Suprapubic skin (tissue), 4 donors: ENCODE measurements around the gene CRACDL. TPM values are rescaled to one million over a fixed set of nuclear protein-coding genes. Genes with fewer than 3 reads are reported as not detected.

ENCODE experiments used
- DNase-seq, 2 donors: peaks; one replicate each; pipeline ENCODE4 v3.0.0-alpha.2; 2019; ENCODE audit warnings: low spot score in 2 of 2
- H3K27ac ChIP-seq: fragments of 200-600 bp; sonication (generic); one replicate; pipeline ENCODE4 v1.5.1; 2019
- H3K27me3 ChIP-seq: fragments of 200-600 bp; sonication (generic); one replicate; pipeline ENCODE4 v1.5.1; 2019
- H3K36me3 ChIP-seq: fragments of 200-600 bp; sonication (generic); one replicate; pipeline ENCODE4 v1.5.1; 2019
- H3K4me1 ChIP-seq: fragments of 200-600 bp; sonication (generic); one replicate; pipeline ENCODE4 v1.5.1; 2019
- H3K4me3 ChIP-seq: fragments of 200-600 bp; sonication (generic); one replicate; pipeline ENCODE4 v1.5.1; 2019; ENCODE audit warnings: mild to moderate bottlenecking
- H3K9me3 ChIP-seq: fragments of 200-600 bp; sonication (generic); one replicate; pipeline ENCODE4 v1.5.1; 2019
- CTCF ChIP-seq, 2 donors: fragments of 200-600 bp in 1 of 2; fragments of 450-650 bp in 1 of 2; sonication (generic) in 1 of 2; IDR thresholded peaks; one replicate each; pipeline ENCODE4 v1.5.1; 2016 to 2019; ENCODE audit warnings: antibody characterized with exemption in 2 of 2, mild to moderate bottlenecking in 1 of 2, moderate library complexity in 1 of 2
- EP300 ChIP-seq: sonication (generic); formaldehyde crosslinking; IDR thresholded peaks from one replicate; pipeline ENCODE4 v1.6.1; 2017; ENCODE audit warnings: antibody characterized with exemption
- POLR2A ChIP-seq, 2 donors: fragments of 450-650 bp; IDR thresholded peaks; one replicate each; pipeline ENCODE4 v1.6.1; 2017; ENCODE audit warnings: antibody characterized with exemption in 2 of 2, mild to moderate bottlenecking in 2 of 2, moderate library complexity in 2 of 2
- POLR2AphosphoS5 ChIP-seq, 3 donors: sonication (generic); formaldehyde crosslinking; IDR thresholded peaks; one replicate each; pipeline ENCODE4 v1.6.1; 2017; ENCODE audit warnings: antibody characterized with exemption in 3 of 3
- whole genome bisulfite sequencing: methylation state at CpG from one replicate; pipeline ENCODE4 v1.1.5; 2018; 5-methylcytosine and 5-hydroxymethylcytosine counted together
- total RNA-seq, 4 donors: library from RNA; depleted of rRNA; stranded (reverse); fragments of >200 nt; gene quantifications; one replicate each; pipeline ENCODE4 v1.1.0, GENCODE V29; 2016

Gene CRACDL
- total RNA-seq, 4 donors from 2014 or later: 5.2 to 13.0 (median 11.3) TPM

GRCh38 chr2:98748292-98749065 lies 187.5 kb downstream of the CRACDL start:
- WGBS: 72% methylated on average over 13 of the region's 13 CpGs
- no peak for DNase-seq
- Histone ChIP-seq H3K27me3 (no peaks in the 10 kb centered on the region), H3K27ac (peak overlapping the region; percentile 34), H3K36me3 (no peaks in the 10 kb centered on the region), H3K4me3 (no peak overlapping the region), H3K4me1 (peaks cover 3% of the 10 kb centered on the region), H3K9me3 (no peaks in the 10 kb centered on the region)
- TF ChIP-seq POLR2A (IDR thresholded peaks at IDR 0.05) (no peak), CTCF (IDR thresholded peaks at IDR 0.05) (no peak), POLR2AphosphoS5 (IDR thresholded peaks at IDR 0.05) (no peak), EP300 (no peak)

- Histone ChIP-seq H3K4me1 (peaks cover 3% of the 10 kb centered on the region), H3K27me3 (no peaks in the 10 kb centered on the region), H3K4me3 (no peak overlapping the region), H3K9me3 (no peaks in the 10 kb centered on the region), H3K36me3 (no peaks in the 10 kb centered on the region), H3K27ac (no peak overlapping the region)
- WGBS: 57% methylated on average over 8 of the region's 8 CpGs
- TF ChIP-seq POLR2AphosphoS5 (IDR thresholded peaks at IDR 0.05) (no peak), POLR2A (IDR thresholded peaks at IDR 0.05) (no peak), EP300 (no peak), CTCF (IDR thresholded peaks at IDR 0.05) (no peak)
- DNase-seq: no peak
Observed at GRCh38 chr2:98747888-98748287, 188.1 kb downstream of the CRACDL start.

- Histone ChIP-seq H3K4me1 (peaks cover 3% of the 10 kb centered on the region), H3K27me3 (no peaks in the 10 kb centered on the region), H3K4me3 (no peak overlapping the region), H3K27ac (no peak overlapping the region), H3K36me3 (no peaks in the 10 kb centered on the region), H3K9me3 (no peaks in the 10 kb centered on the region)
- DNase-seq: no peak
- TF ChIP-seq EP300 (no peak), CTCF (IDR thresholded peaks at IDR 0.05) (no peak), POLR2A (IDR thresholded peaks at IDR 0.05) (no peak), POLR2AphosphoS5 (IDR thresholded peaks at IDR 0.05) (no peak)
Observed at GRCh38 chr2:98746426-98746825, 189.6 kb downstream of the CRACDL start.

- WGBS: 91% methylated on average over 5 of the region's 5 CpGs
- no peak for DNase-seq
- H3K4me1 ChIP-seq: peaks cover 3% of the 10 kb centered on the region
- H3K9me3 ChIP-seq: no peaks in the 10 kb centered on the region
- H3K27ac ChIP-seq: no peak overlapping the region
- H3K4me3 ChIP-seq: no peak overlapping the region
- no peak for TF ChIP-seq CTCF (IDR thresholded peaks at IDR 0.05)
- TF ChIP-seq POLR2AphosphoS5 (IDR thresholded peaks at IDR 0.05): no peak
- no peak for TF ChIP-seq EP300
- no peak for TF ChIP-seq POLR2A (IDR thresholded peaks at IDR 0.05)
- H3K36me3 ChIP-seq: no peaks in the 10 kb centered on the region
- H3K27me3 ChIP-seq: no peaks in the 10 kb centered on the region
Observed at GRCh38 chr2:98744595-98744994, 191.4 kb downstream of the CRACDL start.

Other genes with a start within 250 kb of the CRACDL start
- 10 to 100 TPM in 3 of 4 donors, 1 to 10 TPM in 1; 6.4 to 13.8 (median 11.7) TPM for gene MGAT4A, start 205.1 kb downstream of the CRACDL start, total RNA-seq
- gene C2orf15, start 205.5 kb upstream of the CRACDL start, total RNA-seq: 1 to 10 TPM in 3 of 4 donors, under 1 TPM in 1; 0.72 to 4.6 (median 2.6) TPM
- 10 to 100 TPM in 1 of 4 donors, 1 to 10 TPM in 3; 7.5 to 13.4 (median 8.1) TPM for gene TSGA10, start 218.7 kb upstream of the CRACDL start, total RNA-seq
- 1 to 10 TPM; 4.0 to 6.9 (median 5.0) TPM for gene LIPT1, start 218.7 kb upstream of the CRACDL start, total RNA-seq
- 10 to 100 TPM; 20.0 to 59.5 (median 27.9) TPM for gene MITD1, start 244.8 kb upstream of the CRACDL start, total RNA-seq
- 10 to 100 TPM; 19.4 to 32.3 (median 28.1) TPM for gene MRPL30, start 245.0 kb upstream of the CRACDL start, total RNA-seq